GM12872 (cell line): ENCODE measurements around the gene REC8.

Experiments
- CTCF ChIP-seq: IDR thresholded peaks from 3 replicates; pipeline ENCODE4 v1.5.1; 2011; ENCODE audit warnings: low read depth, mild to moderate bottlenecking, low read length, moderate library complexity; ENCODE audit not compliant: insufficient read depth

Gene REC8

GRCh38 chr14:24164518-24164991 is 7.3 kb upstream of the REC8 start:
- TF ChIP-seq CTCF, result no peak

- no peak for TF ChIP-seq CTCF
These were observed 6.1 kb upstream of the REC8 start for GRCh38 chr14:24165785-24166184.

- no peak for TF ChIP-seq CTCF
These were observed 4.3 kb upstream of the REC8 start for GRCh38 chr14:24167469-24168114.

- no peak for TF ChIP-seq CTCF
These were observed 481 bp downstream of the REC8 start for GRCh38 chr14:24172261-24172860.

GRCh38 chr14:24172871-24173281 is 996 bp downstream of the REC8 start:
- no peak for TF ChIP-seq CTCF

GRCh38 chr14:24176599-24176998 is 4.7 kb downstream of the REC8 start:
- TF ChIP-seq CTCF, result no peak

GRCh38 chr14:24177041-24177825 is 5.4 kb downstream of the REC8 start:
- TF ChIP-seq CTCF, result no peak
